ENCODE data around the gene ETDA. TPM values are rescaled to one million over a fixed set of nuclear protein-coding genes. Genes with fewer than 3 reads are reported as not detected.
"Not testable (repeated sequence)": the region's sequence is repeated elsewhere in the genome, so short reads cannot be mapped to it uniquely, and the experiment has no call there.

The ETDA gene
- total RNA-seq, 6 experiments from 2014 or later, result not detected

GRCh38 chrX:135257469-135257868 is 5.6 kb downstream of the ETDA start:
- intact Hi-C loops (cut with DNase I), result no loop called here
- WGBS (ENCODE audit: insufficient coverage, low coverage, low lambda C conversion rate, missing lambda C conversion rate), result 75% methylated on average over 2 of the region's 6 CpGs
- no peak for DNase-seq

GRCh38 chrX:135260976-135261375 is 9.1 kb downstream of the ETDA start:
- H3K36me3 ChIP-seq; H3K27me3 ChIP-seq; H3K9me3 ChIP-seq; intact Hi-C loops (cut with DNase I); ATAC-seq; H3K27ac ChIP-seq; H3K4me1 ChIP-seq; H3K4me3 ChIP-seq; DNase-seq: not testable (repeated sequence)
- WGBS (ENCODE audit: insufficient coverage, low coverage, low lambda C conversion rate, missing lambda C conversion rate), result 79% methylated on average over 2 of the region's 2 CpGs

More at GRCh38 chrX:135257469-135257868, 5.6 kb downstream of the ETDA start:
- no peak for ATAC-seq
- H3K4me3 ChIP-seq, result no peak overlapping the region
- H3K9me3 ChIP-seq, result no peaks in the 10 kb centered on the region
- no peaks in the 10 kb centered on the region for H3K36me3 ChIP-seq
- no peak for TF ChIP-seq POLR2A (IDR thresholded peaks at IDR 0.05)
- TF ChIP-seq CTCF (IDR thresholded peaks at IDR 0.05), result no peak
- H3K27me3 ChIP-seq, result no peaks in the 10 kb centered on the region
- H3K27ac ChIP-seq, result no peak overlapping the region
- no peaks in the 10 kb centered on the region for H3K4me1 ChIP-seq

- DNase-seq; intact Hi-C loops (cut with DNase I); H3K27ac ChIP-seq; H3K9me3 ChIP-seq; H3K36me3 ChIP-seq; H3K4me1 ChIP-seq; H3K4me3 ChIP-seq; H3K27me3 ChIP-seq; ATAC-seq: not testable (repeated sequence)
- WGBS (ENCODE audit: insufficient coverage, low coverage, low lambda C conversion rate, missing lambda C conversion rate), result 67% methylated on average over 6 of the region's 8 CpGs
Measured at GRCh38 chrX:135263376-135263775, 11.5 kb downstream of the ETDA start.

GRCh38 chrX:135264206-135264605 is 12.3 kb downstream of the ETDA start:
- ATAC-seq, result no peak
- no peaks in the 10 kb centered on the region for H3K36me3 ChIP-seq
- no peaks in the 10 kb centered on the region for H3K27me3 ChIP-seq
- DNase-seq, result no peak
- 56% methylated on average over 4 of the region's 4 CpGs for WGBS (ENCODE audit: insufficient coverage, low coverage, low lambda C conversion rate, missing lambda C conversion rate)
- H3K4me3 ChIP-seq, result no peak overlapping the region
- H3K9me3 ChIP-seq, result no peaks in the 10 kb centered on the region
- intact Hi-C loops (cut with DNase I), result no loop called here
- TF ChIP-seq POLR2A (IDR thresholded peaks at IDR 0.05), result no peak
- no peaks in the 10 kb centered on the region for H3K4me1 ChIP-seq
- H3K27ac ChIP-seq, result no peak overlapping the region

GRCh38 chrX:135273162-135273561 is 21.3 kb downstream of the ETDA start:
- Histone ChIP-seq H3K4me1 (no peaks in the 10 kb centered on the region), H3K9me3 (peaks cover 0 to 2% (median 0%) of the 10 kb centered on the region in 4 donors), H3K27me3 (no peaks in the 10 kb centered on the region), H3K27ac (no peak overlapping the region), H3K36me3 (no peaks in the 10 kb centered on the region), H3K4me3 (no peak overlapping the region)
- DNase-seq (no peak), ATAC-seq (no peak)
- intact Hi-C loops (cut with DNase I), result no loop called here
- 52% methylated on average over 5 of the region's 5 CpGs for WGBS (ENCODE audit: insufficient coverage, low coverage, low lambda C conversion rate, missing lambda C conversion rate)
- TF ChIP-seq POLR2A (IDR thresholded peaks at IDR 0.05) (no peak), CTCF (IDR thresholded peaks at IDR 0.05) (no peak)

- no peaks in the 10 kb centered on the region for H3K36me3 ChIP-seq
- DNase-seq (no peak), ATAC-seq (no peak)
- no peaks in the 10 kb centered on the region for H3K27me3 ChIP-seq
- H3K4me3 ChIP-seq, result no peak overlapping the region
- no peak for TF ChIP-seq POLR2A (IDR thresholded peaks at IDR 0.05)
- no peak for TF ChIP-seq CTCF (IDR thresholded peaks at IDR 0.05)
- intact Hi-C loops (cut with DNase I), result no loop called here
- no peaks in the 10 kb centered on the region for H3K4me1 ChIP-seq
- H3K27ac ChIP-seq, result no peak overlapping the region
- H3K9me3 ChIP-seq, result peaks cover 0 to 8% (median 0%) of the 10 kb centered on the region in 4 donors
Measured at GRCh38 chrX:135275973-135276372, 24.1 kb downstream of the ETDA start.
